Hepatic stellate cell (primary cell): ENCODE results near the gene ZFAND6.
"Not testable (repeated sequence)": the region's sequence is repeated elsewhere in the genome, so short reads cannot be mapped to it uniquely, and the experiment has no call there.

Experiments
- DNase-seq: peaks from one replicate; pipeline ENCODE4 v3.0.0; 2011; ENCODE audit warnings: low spot score

The ZFAND6 gene

DNA sequence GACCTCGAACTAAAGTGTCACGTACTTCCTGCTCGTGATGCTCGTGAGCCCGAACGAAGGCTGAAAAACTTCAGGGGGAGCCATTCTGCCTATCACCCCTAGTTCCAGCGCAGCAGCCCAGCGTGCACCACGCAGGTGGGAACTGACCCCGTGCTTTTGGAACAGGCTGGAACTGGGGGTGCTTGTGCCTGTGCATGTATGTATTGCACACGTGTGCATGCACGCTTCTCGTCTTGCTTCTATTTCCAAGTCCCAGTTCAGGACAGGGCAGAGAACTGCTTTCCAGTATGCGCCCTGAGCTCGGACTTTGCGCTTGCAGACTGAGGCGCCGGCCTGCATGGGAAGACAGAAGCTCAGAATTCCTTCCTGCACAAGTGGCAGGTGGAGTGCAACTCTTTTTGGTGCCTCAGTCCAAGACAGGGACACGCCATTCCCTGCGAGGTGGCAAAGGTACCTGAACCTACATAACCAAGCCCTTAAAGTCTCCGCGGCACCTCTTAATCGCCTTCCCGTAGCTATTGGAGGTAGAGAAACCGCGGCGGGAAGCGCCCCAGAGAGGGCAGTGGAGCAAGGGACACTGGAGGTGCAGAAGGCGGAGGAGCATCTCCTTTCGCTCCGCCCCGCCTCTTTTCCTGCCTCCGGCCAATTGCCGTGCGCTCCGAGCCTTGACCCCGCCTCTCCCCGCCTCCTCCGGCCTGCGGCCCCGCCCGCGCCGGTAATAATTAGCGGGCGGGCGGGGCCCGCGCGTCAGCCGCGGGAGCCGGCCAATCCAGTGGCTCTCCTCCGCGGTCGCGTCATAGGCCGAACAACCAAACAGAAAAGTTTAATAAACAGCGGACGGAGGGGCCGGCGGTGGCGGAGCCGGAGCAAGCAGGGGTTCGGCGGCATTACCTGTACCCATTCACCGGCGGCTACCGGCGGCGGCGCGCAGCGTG is at the start of gene ZFAND6:
Gene ZFAND6, plus strand, starts transcription at position 826 of the 935 bp plus-strand sequence. CDS start 60,669 bp downstream, outside the sequence.
- DNase-seq, result peak; percentile 93

DNA sequence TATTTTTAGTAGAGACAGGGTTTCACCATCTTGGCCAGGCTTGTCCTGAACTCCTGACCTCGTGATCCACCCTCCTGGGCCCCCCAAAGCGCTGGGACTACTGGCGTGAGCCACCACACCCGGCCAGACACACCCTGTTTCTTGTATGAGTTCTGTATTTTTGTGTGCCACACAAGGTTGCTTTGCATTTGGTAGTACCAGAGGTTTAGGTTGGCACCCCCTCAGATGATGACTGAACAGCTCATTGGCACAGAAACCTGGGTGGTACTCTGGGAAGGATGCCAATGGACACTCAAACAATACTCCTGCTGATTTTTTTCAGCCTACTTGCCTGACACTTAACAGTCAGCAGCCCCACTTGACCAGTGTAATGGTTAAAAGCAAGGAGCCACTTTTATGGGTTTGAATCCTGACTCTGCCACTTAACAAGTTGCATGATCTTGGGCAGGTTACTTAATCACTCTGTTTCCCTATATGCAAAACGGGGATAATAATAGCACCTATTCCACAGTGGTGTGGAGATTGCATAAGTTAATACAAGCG is 49.3 kb upstream of the ZFAND6 start:
- no peak for DNase-seq

GRCh38 chr15:80011041-80011523 is 48.4 kb upstream of the ZFAND6 start:
- peak; percentile 17 for DNase-seq

DNA sequence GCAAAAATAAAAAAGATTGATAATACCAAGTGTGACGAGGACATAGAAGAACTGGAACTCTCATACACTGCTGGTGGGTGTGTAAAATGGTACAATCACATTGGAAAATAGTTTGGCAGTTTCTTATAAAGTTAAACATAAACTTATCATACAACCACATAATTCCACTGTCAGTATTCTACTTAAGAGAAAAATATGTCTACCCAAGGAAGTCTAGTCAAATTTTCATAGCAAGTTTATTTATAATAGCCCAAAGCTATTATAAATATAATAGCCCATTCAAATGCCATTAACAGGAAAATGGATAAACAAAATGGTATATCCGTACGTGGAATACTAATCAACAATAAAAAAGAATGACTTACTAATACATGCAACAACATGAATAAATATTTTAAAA is 47.9 kb upstream of the ZFAND6 start:
- no peak for DNase-seq

- DNase-seq, result no peak
Measured at GRCh38 chr15:80012060-80012726, 47.3 kb upstream of the ZFAND6 start.

DNA sequence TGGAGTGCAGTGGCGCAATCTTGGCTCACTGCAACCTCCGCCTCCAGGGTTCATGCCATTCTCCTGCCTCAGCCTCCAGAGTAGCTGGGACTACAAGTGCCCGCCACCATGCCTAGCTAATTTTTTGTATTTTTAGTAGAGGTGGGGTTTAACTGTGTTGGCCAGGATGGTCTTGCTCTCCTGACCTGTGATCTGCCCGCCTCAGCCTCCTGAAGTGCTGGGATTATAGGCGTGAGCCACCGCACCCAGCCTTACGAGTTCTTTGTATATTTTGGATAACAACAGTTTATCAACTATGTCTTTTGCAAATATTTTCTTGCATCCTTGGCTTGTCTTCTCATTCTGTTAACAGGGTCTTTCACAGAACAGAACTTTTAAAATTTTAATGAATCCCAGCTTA is 45.3 kb upstream of the ZFAND6 start:
- not testable (repeated sequence) for DNase-seq

- DNase-seq, result no peak
Measured at GRCh38 chr15:80015156-80015555, 44.3 kb upstream of the ZFAND6 start.

DNA sequence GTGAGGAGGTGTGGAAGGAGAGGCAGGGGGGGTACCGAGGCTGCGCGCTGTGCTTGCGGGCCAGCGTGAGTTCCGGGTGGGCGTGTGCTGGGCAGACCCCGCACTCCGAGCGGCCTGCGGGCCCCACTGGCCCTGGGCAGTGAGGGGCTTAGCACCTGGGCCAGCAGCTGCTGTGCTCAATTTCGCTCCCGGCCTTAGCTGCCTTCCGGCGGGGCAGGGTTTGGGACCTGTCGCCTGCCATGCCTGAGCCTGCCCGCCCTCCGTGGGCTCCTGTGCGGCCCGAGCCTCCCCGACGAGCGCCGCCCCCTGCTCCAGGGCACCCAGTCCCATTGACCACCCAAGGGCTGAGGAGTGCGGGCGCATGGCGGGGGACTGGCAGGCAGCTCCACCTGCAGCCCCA is 43.0 kb upstream of the ZFAND6 start:
- DNase-seq, result not testable (repeated sequence)

DNA sequence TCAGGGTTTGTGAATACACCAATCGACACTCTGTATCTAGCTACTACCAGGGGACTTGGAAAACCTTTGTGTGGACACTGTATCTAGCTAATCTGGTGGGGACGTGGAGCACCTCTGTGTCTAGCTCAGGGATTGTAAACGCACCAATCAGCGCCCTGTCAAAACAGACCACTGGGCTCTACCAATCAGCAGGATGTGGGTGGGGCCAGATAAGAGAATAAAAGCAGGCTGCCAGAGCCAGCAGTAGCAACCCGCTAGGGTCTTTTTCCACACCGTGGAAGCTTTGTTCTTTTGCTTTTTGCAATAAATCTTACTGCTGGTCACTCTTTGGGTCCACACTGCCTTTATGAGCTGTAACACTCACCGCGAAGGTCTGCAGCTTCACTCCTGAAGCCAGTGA is 42.3 kb upstream of the ZFAND6 start:
- DNase-seq, result not testable (repeated sequence)

GRCh38 chr15:80019168-80019745 is 40.2 kb upstream of the ZFAND6 start:
- DNase-seq, result no peak

DNA sequence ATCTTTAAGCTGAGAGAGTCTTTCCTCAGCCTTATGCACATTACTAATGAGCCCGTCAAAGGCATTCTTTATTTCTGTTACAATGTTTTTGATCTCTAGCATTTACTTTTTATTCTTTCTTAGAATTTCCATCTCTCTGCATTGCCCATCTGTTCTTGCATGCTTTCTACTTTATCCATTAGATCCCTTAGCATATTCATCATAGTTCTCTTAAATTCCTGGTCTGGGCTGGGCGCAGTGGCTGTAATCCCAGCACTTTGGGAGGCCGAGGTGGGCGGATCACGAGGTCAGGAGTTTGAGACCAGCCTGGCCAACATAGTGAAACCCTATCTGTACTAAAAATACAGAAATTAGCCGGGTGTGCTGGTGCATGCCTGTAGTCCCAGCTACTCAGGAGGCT is 39.3 kb upstream of the ZFAND6 start:
- DNase-seq, result not testable (repeated sequence)

GRCh38 chr15:80020731-80021130 is 38.7 kb upstream of the ZFAND6 start:
- no peak for DNase-seq

DNA sequence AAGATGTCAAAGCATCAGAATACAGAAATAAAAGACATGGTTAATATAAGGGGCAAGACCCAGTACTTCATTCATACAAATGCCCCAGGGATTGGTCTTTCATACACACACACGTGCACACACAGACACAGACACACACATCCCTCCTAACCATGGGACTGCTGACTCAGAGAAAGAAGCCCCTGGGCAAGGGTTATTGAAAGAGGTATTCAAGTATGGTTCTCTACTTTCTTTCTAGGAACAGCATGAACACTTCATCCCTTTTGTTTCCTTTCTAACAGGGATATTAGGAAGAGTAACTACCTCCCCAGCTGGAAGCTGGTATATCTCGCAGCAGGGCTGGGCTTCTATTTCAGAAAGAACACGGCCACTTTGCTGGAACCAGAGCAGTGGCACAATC is 33.2 kb upstream of the ZFAND6 start:
- DNase-seq, result no peak

- DNase-seq, result no peak
Measured at GRCh38 chr15:80026754-80027153, 32.7 kb upstream of the ZFAND6 start.

GRCh38 chr15:80028937-80029336 is 30.5 kb upstream of the ZFAND6 start:
- DNase-seq, result no peak

- no peak for DNase-seq
Measured at GRCh38 chr15:80031841-80032240, 27.6 kb upstream of the ZFAND6 start.

GRCh38 chr15:80034629-80035028 is 24.8 kb upstream of the ZFAND6 start:
- DNase-seq, result no peak

DNA sequence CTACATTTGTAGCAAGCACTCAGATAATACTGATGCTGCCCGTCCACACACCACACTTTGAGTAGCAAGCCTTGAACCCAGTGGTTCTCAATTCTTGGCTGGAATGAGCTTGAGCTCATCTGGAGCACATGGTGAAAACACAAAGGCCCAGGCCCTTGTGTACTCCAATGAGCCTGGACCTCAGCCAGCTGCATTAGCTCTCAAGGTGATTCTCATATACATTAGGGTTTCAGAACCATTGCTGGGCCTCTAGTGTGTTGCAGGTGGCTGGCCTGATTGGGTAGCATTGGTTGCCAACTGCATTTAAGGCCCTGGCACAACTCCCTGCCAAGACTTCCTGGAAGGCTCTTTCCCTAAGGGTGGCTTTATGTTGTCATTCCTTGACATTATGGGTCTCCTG is 23.4 kb upstream of the ZFAND6 start:
- DNase-seq, result no peak

DNA sequence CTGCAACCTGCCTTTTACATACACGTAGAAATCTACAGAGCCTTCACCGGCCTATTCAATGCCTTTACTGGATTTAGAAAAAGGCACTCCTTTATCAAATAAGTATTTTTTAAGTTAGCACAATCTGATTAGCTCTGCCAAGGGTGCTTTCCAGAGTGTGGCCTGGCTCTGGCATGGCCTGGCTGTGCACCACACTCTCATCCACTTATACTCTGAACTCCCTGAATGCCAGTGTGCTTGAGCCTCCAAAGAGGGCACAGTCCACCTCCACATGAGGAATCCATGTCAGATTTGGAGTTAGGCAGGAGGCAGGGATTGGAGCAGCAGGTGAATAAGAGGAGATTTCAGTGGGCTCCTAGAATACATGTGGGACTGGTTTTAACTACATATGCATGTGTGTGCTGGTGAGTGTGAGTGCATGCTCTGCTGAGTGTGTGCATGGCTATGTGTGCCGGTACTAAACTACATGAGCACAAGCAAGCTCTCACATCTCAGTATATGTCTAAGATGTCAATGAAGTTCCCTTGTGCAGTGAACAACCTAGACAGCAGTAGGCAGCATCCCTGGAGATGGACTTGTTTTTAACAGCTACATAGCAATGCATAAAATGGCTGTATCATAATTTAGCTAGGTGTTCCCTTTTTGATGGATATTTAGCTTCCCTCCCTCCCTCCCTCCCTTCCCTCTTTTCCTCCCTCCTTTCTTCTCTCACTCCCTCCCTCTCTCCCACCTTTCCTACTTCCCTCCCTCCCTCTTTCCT is 17.8 kb upstream of the ZFAND6 start:
- no peak for DNase-seq

GRCh38 chr15:80042568-80042967 is 16.9 kb upstream of the ZFAND6 start:
- DNase-seq, result no peak

DNA sequence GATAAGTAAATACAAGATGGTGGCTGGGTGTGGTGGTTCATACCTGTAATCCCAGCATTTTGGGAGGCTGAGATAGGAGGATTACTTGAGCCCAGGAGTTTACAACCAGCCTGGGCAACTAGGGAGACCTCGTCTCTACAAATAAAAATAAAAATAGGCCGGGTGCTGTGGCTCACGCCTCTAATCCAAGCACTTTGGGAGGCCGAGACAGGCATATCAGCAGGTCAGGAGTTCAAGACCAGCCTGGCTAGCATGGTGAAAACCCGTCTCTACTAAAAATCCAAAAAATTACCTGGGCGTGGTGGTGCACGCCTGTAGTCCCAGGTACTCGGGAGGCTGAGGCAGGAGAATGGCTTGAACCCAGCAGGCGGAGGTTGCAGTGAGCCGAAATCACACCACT is 14.3 kb upstream of the ZFAND6 start:
- DNase-seq, result not testable (repeated sequence)

- DNase-seq, result no peak
Measured at GRCh38 chr15:80049046-80049445, 10.4 kb upstream of the ZFAND6 start.
